Mucosa of gallbladder (tissue), 1 donor: ENCODE results near the gene GGCX. TPM values are rescaled to one million over a fixed set of nuclear protein-coding genes. Genes with fewer than 3 reads are reported as not detected.

Source experiments
- DNase-seq: peaks from one replicate; pipeline ENCODE4 v3.0.0-alpha.2; 2020; ENCODE audit warnings: low spot score
- total RNA-seq: library from RNA; stranded (reverse); gene quantifications from one replicate; pipeline ENCODE4 v1.2.1, GENCODE V29; 2021
- donor health status: DM: no; HTN: no; CAD: no.

GGCX gene
- total RNA-seq, 1 donor from 2014 or later: 77.4 TPM

- DNase-seq: no peak
Measured at GRCh38 chr2:85541753-85542457, 19.4 kb downstream of the GGCX start.

GRCh38 chr2:85541262-85541661, 20.0 kb downstream of the GGCX start:
- DNase-seq: no peak

DNA sequence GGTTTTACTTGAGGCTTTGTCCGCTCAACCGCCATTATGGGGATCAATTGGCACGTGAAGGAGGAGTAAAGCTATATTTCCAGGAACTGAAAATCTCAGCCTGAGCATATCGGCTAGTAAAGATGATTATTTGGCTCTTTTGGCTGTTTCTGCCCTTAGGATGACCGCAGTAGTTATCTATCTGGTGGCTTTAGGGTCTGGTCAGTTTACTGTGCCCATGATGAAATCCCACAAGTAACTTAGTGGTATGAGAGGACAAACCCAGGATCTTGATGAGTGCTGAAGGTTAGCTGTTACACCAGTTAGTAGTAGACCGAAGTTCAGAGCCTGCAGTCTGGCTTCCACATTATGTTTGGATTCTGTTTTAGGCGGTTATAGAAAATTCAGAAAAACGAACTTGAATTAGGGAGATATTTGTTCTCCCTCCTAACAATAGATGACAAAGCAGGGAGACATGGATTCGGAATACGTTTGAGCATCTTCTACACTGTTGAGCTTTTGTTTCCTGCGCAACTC, 21.1 kb downstream of the GGCX start:
- DNase-seq: no peak

GRCh38 chr2:85539361-85540132, 21.7 kb downstream of the GGCX start:
- DNase-seq: peak; percentile 64

GRCh38 chr2:85538507-85539360, 22.6 kb downstream of the GGCX start, which contains the start of gene MAT2A:
Gene MAT2A (plus strand): TSS chr2:85539168. CDS start chr2:85539288, 120 bp downstream.
- DNase-seq: peak; percentile 91

- peak; percentile 52 for DNase-seq
Measured at GRCh38 chr2:85537600-85538506, 23.4 kb downstream of the GGCX start.

- no peak for DNase-seq
Measured at GRCh38 chr2:85536479-85536878, 24.8 kb downstream of the GGCX start.

- no peak for DNase-seq
Measured at GRCh38 chr2:85534881-85535280, 26.4 kb downstream of the GGCX start.

DNA sequence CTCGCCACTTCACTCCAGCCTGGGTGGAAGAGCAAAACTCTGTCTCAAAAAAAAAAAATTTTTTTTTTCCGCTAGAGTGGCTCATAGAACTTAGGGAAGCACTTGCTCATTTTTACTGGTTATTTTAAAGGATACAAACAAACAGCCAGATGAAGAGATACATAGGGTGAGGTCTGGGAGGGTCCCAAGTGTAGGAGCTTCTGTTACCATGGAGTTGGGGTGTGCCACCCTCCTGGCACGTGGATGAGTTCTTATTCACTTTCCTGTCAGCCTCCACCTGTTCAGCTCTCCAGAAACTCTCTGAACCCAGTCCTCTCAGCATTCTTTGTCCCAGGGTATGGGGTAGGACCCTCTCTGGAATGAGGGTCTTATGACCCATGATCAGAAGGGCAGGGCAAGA, 27.2 kb downstream of the GGCX start:
- no peak for DNase-seq

GRCh38 chr2:85531589-85531988, 29.7 kb downstream of the GGCX start:
- DNase-seq: no peak

DNA sequence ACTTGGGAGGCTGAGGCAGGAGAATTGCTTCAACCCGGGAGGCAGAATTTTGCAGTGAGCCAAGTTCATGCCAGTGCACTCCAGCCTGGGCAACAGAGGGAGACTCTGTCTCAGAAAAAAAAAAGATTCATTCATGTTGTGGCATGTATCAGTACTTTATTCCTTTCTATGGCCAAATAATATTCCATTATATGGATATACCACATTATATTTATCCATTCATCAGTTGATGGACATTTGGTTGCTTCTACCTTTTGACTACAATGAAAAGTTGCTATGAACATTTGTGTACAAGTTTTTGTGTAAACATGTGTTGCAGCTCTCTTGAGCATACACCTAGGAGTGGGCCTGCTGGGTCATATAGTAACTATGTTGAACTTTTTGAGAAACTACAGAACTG, 31.5 kb downstream of the GGCX start:
- DNase-seq: no peak

- no peak for DNase-seq
Measured at GRCh38 chr2:85528355-85528754, 32.9 kb downstream of the GGCX start.

DNA sequence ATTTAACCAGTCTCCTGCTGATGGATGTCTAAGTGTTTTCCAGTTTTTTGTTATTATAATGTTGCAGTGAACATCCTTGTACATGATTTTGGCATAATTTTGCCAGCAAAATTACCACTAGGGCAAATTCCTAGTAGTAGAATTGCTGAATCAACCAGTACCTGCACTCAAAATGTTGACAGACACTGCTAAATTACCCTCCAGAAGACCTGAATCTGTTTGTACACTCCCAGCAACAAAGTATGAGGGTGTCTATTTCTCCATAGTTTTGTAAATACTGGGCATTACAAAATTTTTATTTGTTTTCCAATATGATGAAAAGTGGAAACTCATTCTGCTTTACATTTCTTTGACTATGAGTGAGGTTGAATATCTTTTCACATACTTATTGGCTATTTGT, 33.5 kb downstream of the GGCX start:
- DNase-seq: no peak

DNA sequence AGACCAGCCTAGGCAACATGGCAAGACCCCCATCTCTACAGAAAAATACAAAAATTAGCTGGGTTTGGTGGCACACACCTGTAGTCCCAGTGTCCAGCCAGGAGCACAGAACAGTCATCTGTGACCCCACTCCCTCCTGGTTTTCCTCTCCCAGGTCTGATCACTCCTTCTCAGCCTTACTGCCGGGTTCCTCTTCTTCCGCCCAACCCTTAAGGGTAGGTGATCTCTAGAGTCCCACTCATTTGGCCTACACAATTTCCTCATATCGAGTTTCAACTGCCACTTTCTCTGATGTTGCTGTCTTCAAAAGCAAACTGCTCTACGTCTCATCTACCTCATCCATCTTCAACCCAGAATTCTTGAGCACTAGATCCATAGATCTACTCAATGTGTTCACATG, 35.7 kb downstream of the GGCX start:
- no peak for DNase-seq

DNA sequence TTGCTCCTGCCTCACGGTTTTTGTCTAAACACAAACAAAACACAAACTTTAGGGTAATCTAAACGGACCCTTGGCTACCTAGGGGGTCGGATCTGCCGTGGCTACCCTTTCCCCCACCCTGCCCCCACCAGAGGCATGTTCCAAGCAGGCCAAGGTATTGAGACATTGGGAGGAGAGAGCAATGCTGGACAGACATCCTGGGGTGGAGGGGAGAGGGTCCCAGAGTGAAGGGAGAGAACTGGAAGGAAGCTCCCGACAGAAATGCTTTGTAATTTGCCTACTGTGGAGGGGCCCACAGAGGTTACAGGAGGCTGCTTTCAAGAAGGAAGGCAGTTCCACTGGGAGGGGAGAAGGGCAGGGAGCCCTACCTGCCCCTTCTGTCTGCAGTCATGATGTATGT, 36.3 kb downstream of the GGCX start:
- DNase-seq: no peak

- no peak for DNase-seq
Measured at GRCh38 chr2:85524336-85524908, 36.9 kb downstream of the GGCX start.

DNA sequence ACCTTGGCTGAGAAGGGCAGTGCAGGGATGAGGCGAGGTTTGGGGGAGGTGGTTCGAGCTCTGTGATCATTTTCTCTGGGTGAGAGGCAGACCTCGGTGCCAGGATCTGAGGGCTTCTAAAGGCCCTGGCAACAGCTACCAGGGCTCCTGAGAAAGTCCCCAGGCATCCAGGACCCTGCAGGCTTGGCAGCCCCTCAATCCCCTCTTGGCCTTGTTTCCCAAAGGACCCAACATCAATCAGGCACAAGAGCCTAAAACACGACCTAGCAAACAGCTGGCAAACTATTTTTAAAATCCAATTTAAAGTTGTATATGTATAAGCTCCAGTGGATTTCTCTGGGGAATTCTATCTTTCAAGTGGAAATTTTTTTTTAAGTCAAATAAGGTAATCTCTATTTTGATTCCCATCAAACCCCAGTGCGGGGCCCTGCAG, 37.4 kb downstream of the GGCX start:
- DNase-seq: no peak

- no peak for DNase-seq
Measured at GRCh38 chr2:85523062-85523902, 38.0 kb downstream of the GGCX start.

GRCh38 chr2:85522090-85522647, 39.1 kb downstream of the GGCX start:
- DNase-seq: no peak
